HepG2 (cell line): ENCODE results near the gene SDC1.
"Not testable (repeated sequence)": the region's sequence is repeated elsewhere in the genome, so short reads cannot be mapped to it uniquely, and the experiment has no call there.

Experiments
- NPAS2 ChIP-seq: sonication (generic); formaldehyde crosslinking; IDR thresholded peaks from 2 replicates; pipeline ENCODE4 v1.8.0; 2022; ENCODE audit warnings: mild to moderate bottlenecking, missing genetic modification reagents, borderline replicate concordance
- NR2F6 ChIP-seq, 2 experiments: IDR thresholded peaks; 2 replicates each; pipeline ENCODE4 v1.6.1; 2016; ENCODE audit warnings: antibody characterized with exemption in 1 of 2, mild to moderate bottlenecking in 1 of 2
- SRF ChIP-seq: IDR thresholded peaks from 2 replicates; pipeline ENCODE4 v1.6.1; 2011; ENCODE audit warnings: mild to moderate bottlenecking, low read depth, low read length, moderate library complexity
- ZNF282 ChIP-seq: fragments of 450-650 bp; IDR thresholded peaks from 2 replicates; pipeline ENCODE4 v1.6.1; 2018; ENCODE audit not compliant: partially characterized antibody
- ZNF335 ChIP-seq: sonication (generic); formaldehyde crosslinking; IDR thresholded peaks from 2 replicates; pipeline ENCODE4 v1.4.0; 2020; ENCODE audit warnings: missing genetic modification reagents
- TF ChIP-seq, protein P1 (sequence below): sonication (generic); formaldehyde crosslinking; IDR thresholded peaks from 2 replicates; pipeline ENCODE4 v1.5.0; 2020; ENCODE audit warnings: mild to moderate bottlenecking, missing genetic modification reagents, moderate library complexity

- not testable (repeated sequence) for TF ChIP-seq NR2F6 (IDR thresholded peaks at IDR 0.05); NR2F6 (CRISPR knock-in tag; IDR thresholded peaks at IDR 0.05); NPAS2; ZNF335 (CRISPR knock-in tag); SRF; ZNF282
- TF ChIP-seq, protein P1, sequence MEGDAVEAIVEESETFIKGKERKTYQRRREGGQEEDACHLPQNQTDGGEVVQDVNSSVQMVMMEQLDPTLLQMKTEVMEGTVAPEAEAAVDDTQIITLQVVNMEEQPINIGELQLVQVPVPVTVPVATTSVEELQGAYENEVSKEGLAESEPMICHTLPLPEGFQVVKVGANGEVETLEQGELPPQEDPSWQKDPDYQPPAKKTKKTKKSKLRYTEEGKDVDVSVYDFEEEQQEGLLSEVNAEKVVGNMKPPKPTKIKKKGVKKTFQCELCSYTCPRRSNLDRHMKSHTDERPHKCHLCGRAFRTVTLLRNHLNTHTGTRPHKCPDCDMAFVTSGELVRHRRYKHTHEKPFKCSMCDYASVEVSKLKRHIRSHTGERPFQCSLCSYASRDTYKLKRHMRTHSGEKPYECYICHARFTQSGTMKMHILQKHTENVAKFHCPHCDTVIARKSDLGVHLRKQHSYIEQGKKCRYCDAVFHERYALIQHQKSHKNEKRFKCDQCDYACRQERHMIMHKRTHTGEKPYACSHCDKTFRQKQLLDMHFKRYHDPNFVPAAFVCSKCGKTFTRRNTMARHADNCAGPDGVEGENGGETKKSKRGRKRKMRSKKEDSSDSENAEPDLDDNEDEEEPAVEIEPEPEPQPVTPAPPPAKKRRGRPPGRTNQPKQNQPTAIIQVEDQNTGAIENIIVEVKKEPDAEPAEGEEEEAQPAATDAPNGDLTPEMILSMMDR (CRISPR knock-in tag): not testable (repeated sequence)
Observed at GRCh38 chr2:20243637-20244036, 18.7 kb upstream of the SDC1 start.
